Activated CD8-positive, alpha-beta memory T cell treated with anti-CD3 and anti-CD28 coated beads for 4 hours (primary cell): ENCODE measurements around the gene SAMD13.

Source experiments
- DNase-seq, 2 donors: peaks; one replicate each; pipeline ENCODE4 v3.0.0-alpha.2; 2020; ENCODE audit warnings: low read depth in 2 of 2

SAMD13 gene

GRCh38 chr1:84373436-84374141 is 72.1 kb downstream of the SAMD13 start:
- no peak for DNase-seq

GRCh38 chr1:84374991-84375696 is 73.6 kb downstream of the SAMD13 start:
- no peak for DNase-seq

- DNase-seq, result no peak
These were observed 74.7 kb downstream of the SAMD13 start for GRCh38 chr1:84376000-84376910.

GRCh38 chr1:84377480-84378095 is 76.1 kb downstream of the SAMD13 start:
- DNase-seq, result no peak

- DNase-seq, result no peak
These were observed 77.8 kb downstream of the SAMD13 start for GRCh38 chr1:84379138-84379916.

- DNase-seq, result no peak
These were observed 78.3 kb downstream of the SAMD13 start for GRCh38 chr1:84379917-84380180.

GRCh38 chr1:84382127-84382526 is 80.6 kb downstream of the SAMD13 start:
- DNase-seq, result no peak

GRCh38 chr1:84385347-84385746 is 83.8 kb downstream of the SAMD13 start:
- DNase-seq, result no peak

GRCh38 chr1:84386716-84387479 is 85.4 kb downstream of the SAMD13 start:
- no peak for DNase-seq

GRCh38 chr1:84387480-84388163 is 86.1 kb downstream of the SAMD13 start:
- no peak for DNase-seq

GRCh38 chr1:84390226-84390625 is 88.7 kb downstream of the SAMD13 start:
- no peak for DNase-seq

- DNase-seq, result no peak
These were observed 97.0 kb downstream of the SAMD13 start, which contains the start of gene DNASE2B for GRCh38 chr1:84398175-84399155. Gene DNASE2B, plus strand, starts transcription at chr1:84398484. Its CDS starts 81 bp downstream, at chr1:84398565.
